Peyer's patch (tissue), 4 donors: ENCODE results near the gene GASK1A.

Experiments used
- POLR2A ChIP-seq, 2 donors: fragments of 450-650 bp; IDR thresholded peaks; one replicate each; pipeline ENCODE4 v1.5.1; 2017; ENCODE audit warnings: antibody characterized with exemption in 2 of 2, mild to moderate bottlenecking in 2 of 2, moderate library complexity in 2 of 2
- TF ChIP-seq, protein P1 (sequence below), 6 experiments: fragments of 450-650 bp in 4 of 6; fragments of 200-600 bp in 2 of 6; sonication (generic) in 1 of 6; IDR thresholded peaks; one replicate each; pipeline ENCODE4 v1.5.1; 2017 to 2019; ENCODE audit warnings: antibody characterized with exemption in 6 of 6, mild to moderate bottlenecking in 3 of 6, moderate library complexity in 1 of 6

DNA sequence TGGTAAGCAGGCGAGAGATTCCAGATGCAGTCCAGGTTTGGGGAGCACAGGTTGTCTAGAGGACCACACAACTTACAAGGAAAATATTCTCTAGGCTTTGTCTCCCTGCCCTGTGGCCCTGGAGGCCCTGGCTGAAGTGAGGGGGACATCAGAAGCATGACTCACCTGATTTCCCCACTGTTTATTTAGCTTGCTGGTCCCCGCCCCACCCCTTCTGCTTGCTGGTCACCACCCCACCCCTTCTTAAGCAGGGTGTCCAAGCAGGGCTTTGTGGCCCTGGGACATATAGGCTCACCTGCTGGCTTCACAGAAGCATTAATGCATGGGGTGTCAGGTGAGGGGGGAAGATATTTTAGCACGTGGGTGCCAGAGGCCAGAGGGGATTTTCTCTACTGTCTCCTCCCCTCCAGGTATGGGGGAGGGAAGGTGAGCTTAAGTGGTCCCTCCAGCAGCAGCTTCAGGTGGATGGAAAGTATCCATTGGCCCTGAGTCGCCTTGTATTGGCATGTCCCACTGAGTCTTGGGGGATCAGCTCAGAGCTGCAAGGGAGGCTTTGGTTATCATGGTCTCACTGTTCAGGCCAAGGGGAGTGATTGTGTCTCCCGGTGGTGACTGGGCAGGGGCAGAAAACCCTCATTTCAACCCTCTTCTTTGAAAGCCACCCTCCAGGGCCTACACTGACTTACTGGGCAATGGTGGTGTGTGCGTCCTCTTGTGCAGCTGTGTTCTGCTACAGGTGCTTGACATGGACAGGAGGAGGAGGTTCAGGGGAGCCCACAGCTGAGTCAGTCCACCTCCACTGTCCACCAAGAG lies 49.8 kb downstream of the GASK1A start:
- TF ChIP-seq, protein P1, sequence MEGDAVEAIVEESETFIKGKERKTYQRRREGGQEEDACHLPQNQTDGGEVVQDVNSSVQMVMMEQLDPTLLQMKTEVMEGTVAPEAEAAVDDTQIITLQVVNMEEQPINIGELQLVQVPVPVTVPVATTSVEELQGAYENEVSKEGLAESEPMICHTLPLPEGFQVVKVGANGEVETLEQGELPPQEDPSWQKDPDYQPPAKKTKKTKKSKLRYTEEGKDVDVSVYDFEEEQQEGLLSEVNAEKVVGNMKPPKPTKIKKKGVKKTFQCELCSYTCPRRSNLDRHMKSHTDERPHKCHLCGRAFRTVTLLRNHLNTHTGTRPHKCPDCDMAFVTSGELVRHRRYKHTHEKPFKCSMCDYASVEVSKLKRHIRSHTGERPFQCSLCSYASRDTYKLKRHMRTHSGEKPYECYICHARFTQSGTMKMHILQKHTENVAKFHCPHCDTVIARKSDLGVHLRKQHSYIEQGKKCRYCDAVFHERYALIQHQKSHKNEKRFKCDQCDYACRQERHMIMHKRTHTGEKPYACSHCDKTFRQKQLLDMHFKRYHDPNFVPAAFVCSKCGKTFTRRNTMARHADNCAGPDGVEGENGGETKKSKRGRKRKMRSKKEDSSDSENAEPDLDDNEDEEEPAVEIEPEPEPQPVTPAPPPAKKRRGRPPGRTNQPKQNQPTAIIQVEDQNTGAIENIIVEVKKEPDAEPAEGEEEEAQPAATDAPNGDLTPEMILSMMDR (IDR thresholded peaks at IDR 0.05) = no peak
- no peak for TF ChIP-seq POLR2A (IDR thresholded peaks at IDR 0.05)
